Measurements from ENCODE around the gene GMDS.

The GMDS gene

GRCh38 chr6:1917626-1918371 lies 327.6 kb downstream of the GMDS start:
- Histone ChIP-seq H3K27me3 (replicated peaks in 2 of 5; ENCODE audit: control insufficient read depth in 4 of 5, insufficient read depth in 5 of 5, low read length in 4 of 5) (no peaks in the 10 kb centered on the region), H3K27ac (ENCODE audit: insufficient read depth in 1 of 2, low read depth in 1 of 2, low read length in 2 of 2, poor library complexity in 1 of 2, severe bottlenecking in 2 of 2) (no peak overlapping the region), H3K36me3 (ENCODE audit: control insufficient read depth in 4 of 4, insufficient read depth in 4 of 4, low read length in 3 of 4) (peaks cover 0 to 2% (median 0%) of the 10 kb centered on the region in 4 experiments), H3K4me3 (ENCODE audit: control insufficient read depth in 1 of 7, extremely low read depth in 1 of 7, insufficient read depth in 4 of 7, low read depth in 2 of 7, low read length in 6 of 7) (no peak overlapping the region), H3K9me3 (ENCODE audit: control extremely low read depth in 1 of 5, control insufficient read depth in 4 of 5, insufficient read depth in 2 of 5, low read depth in 1 of 5, low read length in 4 of 5) (no peaks in the 10 kb centered on the region), H3K4me1 (ENCODE audit: control extremely low read depth in 1 of 4, control insufficient read depth in 4 of 4, insufficient read depth in 4 of 4, low read length in 3 of 4) (peaks cover 0 to 20% (median 19%) of the 10 kb centered on the region in 4 experiments)
- 88% methylated on average over 5 of the region's 9 CpGs for WGBS (ENCODE audit: insufficient coverage)
- POLR2A ChIA-PET = no interaction called here
- CTCF ChIA-PET = interaction anchor here (1.0 to 1.2 kb wide), 2 partner anchors 24 to 34 kb away, joined by 3 to 4 read pairs; no protein-coding TSS in a partner anchor
- peak in 2 of 3 donors; percentile 42 to 64 for DNase-seq

DNA sequence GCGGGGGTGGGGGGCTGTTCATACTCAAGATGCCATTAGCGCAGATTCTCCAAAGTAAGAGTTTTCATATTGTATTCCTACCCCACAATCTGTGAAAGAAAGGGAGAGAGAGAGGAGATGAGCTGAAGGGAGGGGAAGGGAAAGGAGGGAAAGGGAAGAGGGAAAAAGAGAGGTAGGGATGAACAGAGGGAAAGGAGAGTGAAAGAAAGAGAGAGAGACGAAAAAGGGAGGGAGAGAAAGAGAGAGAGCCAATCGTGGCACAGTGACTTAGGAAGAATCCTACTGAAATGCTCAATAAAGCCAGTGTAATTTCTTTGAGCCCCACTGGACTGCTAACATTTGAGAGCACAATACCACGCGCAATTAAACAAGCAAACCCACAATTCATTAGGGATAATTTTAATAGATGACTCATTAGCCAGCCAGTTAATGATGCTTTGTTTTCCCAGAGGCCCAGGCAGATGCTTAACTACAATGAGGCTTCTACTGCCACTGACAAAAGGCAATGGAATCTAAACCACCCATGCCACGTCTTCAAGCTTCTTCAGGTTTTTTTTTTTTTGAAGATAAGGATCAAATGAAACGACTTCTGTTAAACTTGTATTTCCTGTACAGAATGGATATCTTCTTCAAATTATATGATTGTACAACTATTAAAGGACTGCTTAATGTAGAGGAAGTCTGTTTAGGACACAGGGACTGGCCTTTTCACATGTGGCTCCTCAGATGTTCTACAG lies 328.9 kb downstream of the GMDS start:
- POLR2A ChIA-PET = no interaction called here
- peak in 2 of 3 donors; percentile 25 to 53 for DNase-seq
- peaks cover 3 to 22% (median 20%) of the 10 kb centered on the region in 4 experiments for H3K4me1 ChIP-seq (ENCODE audit: control extremely low read depth in 1 of 4, control insufficient read depth in 4 of 4, insufficient read depth in 4 of 4, low read length in 3 of 4)
- no peak overlapping the region for H3K27ac ChIP-seq (ENCODE audit: insufficient read depth in 1 of 2, low read depth in 1 of 2, low read length in 2 of 2, poor library complexity in 1 of 2, severe bottlenecking in 2 of 2)
- no peaks in the 10 kb centered on the region for H3K9me3 ChIP-seq (ENCODE audit: control extremely low read depth in 1 of 5, control insufficient read depth in 4 of 5, insufficient read depth in 2 of 5, low read depth in 1 of 5, low read length in 4 of 5)
- CTCF ChIA-PET = no interaction called here
- H3K36me3 ChIP-seq (ENCODE audit: control insufficient read depth in 4 of 4, insufficient read depth in 4 of 4, low read length in 3 of 4) = peaks cover 0 to 2% (median 0%) of the 10 kb centered on the region in 4 experiments
- H3K27me3 ChIP-seq (replicated peaks in 2 of 5; ENCODE audit: control insufficient read depth in 4 of 5, insufficient read depth in 5 of 5, low read length in 4 of 5) = no peaks in the 10 kb centered on the region
- 100% methylated on average over 2 of the region's 8 CpGs for WGBS (ENCODE audit: insufficient coverage)
- no peak overlapping the region for H3K4me3 ChIP-seq (ENCODE audit: control insufficient read depth in 1 of 7, extremely low read depth in 1 of 7, insufficient read depth in 4 of 7, low read depth in 2 of 7, low read length in 6 of 7)

DNA sequence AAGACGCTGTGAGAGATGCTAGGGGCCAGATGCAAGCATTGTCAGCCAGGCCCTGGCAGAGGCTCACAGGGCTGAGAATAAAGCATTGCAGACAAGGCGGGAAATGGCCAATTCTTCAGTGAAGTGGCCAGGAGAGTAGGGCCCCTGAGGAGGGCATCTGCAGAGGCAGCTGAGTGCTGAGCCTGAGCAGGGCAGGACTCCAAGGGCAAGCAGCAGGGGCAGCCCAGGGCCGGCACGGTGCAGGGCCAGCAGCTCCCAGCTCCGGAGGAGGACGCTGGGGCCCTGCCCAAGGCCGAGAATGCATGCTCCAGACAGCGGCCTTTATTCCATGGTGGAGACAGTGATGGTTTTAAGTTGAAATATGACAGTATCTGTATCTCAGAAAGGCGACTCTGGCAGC lies 330.2 kb downstream of the GMDS start:
- H3K9me3 ChIP-seq (ENCODE audit: control extremely low read depth in 1 of 5, control insufficient read depth in 4 of 5, insufficient read depth in 2 of 5, low read depth in 1 of 5, low read length in 4 of 5) = no peaks in the 10 kb centered on the region
- ChIA-PET POLR2A (no interaction called here), CTCF (no interaction called here)
- peaks cover 3 to 27% (median 24%) of the 10 kb centered on the region in 4 experiments for H3K4me1 ChIP-seq (ENCODE audit: control extremely low read depth in 1 of 4, control insufficient read depth in 4 of 4, insufficient read depth in 4 of 4, low read length in 3 of 4)
- 100% methylated on average over 8 of the region's 9 CpGs for WGBS (ENCODE audit: insufficient coverage)
- H3K27ac ChIP-seq (ENCODE audit: insufficient read depth in 1 of 2, low read depth in 1 of 2, low read length in 2 of 2, poor library complexity in 1 of 2, severe bottlenecking in 2 of 2) = no peak overlapping the region
- H3K4me3 ChIP-seq (ENCODE audit: control insufficient read depth in 1 of 7, extremely low read depth in 1 of 7, insufficient read depth in 4 of 7, low read depth in 2 of 7, low read length in 6 of 7) = no peak overlapping the region
- peaks cover 0 to 2% (median 0%) of the 10 kb centered on the region in 4 experiments for H3K36me3 ChIP-seq (ENCODE audit: control insufficient read depth in 4 of 4, insufficient read depth in 4 of 4, low read length in 3 of 4)
- DNase-seq = no peak
- no peaks in the 10 kb centered on the region for H3K27me3 ChIP-seq (replicated peaks in 2 of 5; ENCODE audit: control insufficient read depth in 4 of 5, insufficient read depth in 5 of 5, low read length in 4 of 5)

GRCh38 chr6:1913577-1913976 lies 331.8 kb downstream of the GMDS start:
- peak; percentile 46 to 90 (median 87) for DNase-seq
- Histone ChIP-seq H3K36me3 (ENCODE audit: control insufficient read depth in 4 of 4, insufficient read depth in 4 of 4, low read length in 3 of 4) (peaks cover 0 to 5% (median 3%) of the 10 kb centered on the region in 4 experiments), H3K9me3 (ENCODE audit: control extremely low read depth in 1 of 5, control insufficient read depth in 4 of 5, insufficient read depth in 2 of 5, low read depth in 1 of 5, low read length in 4 of 5) (no peaks in the 10 kb centered on the region), H3K27me3 (replicated peaks in 2 of 5; ENCODE audit: control insufficient read depth in 4 of 5, insufficient read depth in 5 of 5, low read length in 4 of 5) (no peaks in the 10 kb centered on the region), H3K4me1 (ENCODE audit: control extremely low read depth in 1 of 4, control insufficient read depth in 4 of 4, insufficient read depth in 4 of 4, low read length in 3 of 4) (peaks cover 3 to 27% (median 24%) of the 10 kb centered on the region in 4 experiments), H3K27ac (ENCODE audit: insufficient read depth in 1 of 2, low read depth in 1 of 2, low read length in 2 of 2, poor library complexity in 1 of 2, severe bottlenecking in 2 of 2) (no peak overlapping the region), H3K4me3 (ENCODE audit: control insufficient read depth in 1 of 7, extremely low read depth in 1 of 7, insufficient read depth in 4 of 7, low read depth in 2 of 7, low read length in 6 of 7) (peak overlapping the region in 1 of 7 experiments; percentile 42)
- no CpG with 5 or more reads among the region's 3 CpGs for WGBS (ENCODE audit: insufficient coverage)
- POLR2A ChIA-PET = no interaction called here
- CTCF ChIA-PET = no interaction called here

DNA sequence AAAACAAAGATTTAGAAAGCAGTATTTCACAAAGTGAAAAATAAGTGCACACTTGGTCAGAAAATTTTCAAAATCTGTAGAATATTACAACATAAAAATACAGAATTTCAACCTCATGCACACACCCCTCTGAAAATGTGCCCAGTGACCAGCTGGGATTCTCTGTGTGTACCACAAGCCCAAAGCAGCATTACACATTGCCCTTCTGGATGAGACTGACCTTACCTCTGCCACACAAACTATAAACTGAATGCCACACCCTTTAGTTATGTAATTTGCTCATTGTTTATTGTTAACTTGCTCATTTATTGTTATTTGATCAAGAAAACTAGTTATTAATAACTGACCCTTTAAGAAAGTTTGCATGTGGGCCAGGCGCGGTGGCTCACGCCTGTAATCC lies 332.7 kb downstream of the GMDS start:
- no CpG with 5 or more reads among the region's 3 CpGs for WGBS (ENCODE audit: insufficient coverage)
- Histone ChIP-seq H3K27me3 (replicated peaks in 2 of 5; ENCODE audit: control insufficient read depth in 4 of 5, insufficient read depth in 5 of 5, low read length in 4 of 5) (no peaks in the 10 kb centered on the region), H3K36me3 (ENCODE audit: control insufficient read depth in 4 of 4, insufficient read depth in 4 of 4, low read length in 3 of 4) (peaks cover 0 to 5% (median 3%) of the 10 kb centered on the region in 4 experiments), H3K4me1 (ENCODE audit: control extremely low read depth in 1 of 4, control insufficient read depth in 4 of 4, insufficient read depth in 4 of 4, low read length in 3 of 4) (peaks cover 3 to 27% (median 24%) of the 10 kb centered on the region in 4 experiments), H3K9me3 (ENCODE audit: control extremely low read depth in 1 of 5, control insufficient read depth in 4 of 5, insufficient read depth in 2 of 5, low read depth in 1 of 5, low read length in 4 of 5) (no peaks in the 10 kb centered on the region), H3K4me3 (ENCODE audit: control insufficient read depth in 1 of 7, extremely low read depth in 1 of 7, insufficient read depth in 4 of 7, low read depth in 2 of 7, low read length in 6 of 7) (no peak overlapping the region), H3K27ac (ENCODE audit: insufficient read depth in 1 of 2, low read depth in 1 of 2, low read length in 2 of 2, poor library complexity in 1 of 2, severe bottlenecking in 2 of 2) (no peak overlapping the region)
- POLR2A ChIA-PET = no interaction called here
- DNase-seq = no peak
- CTCF ChIA-PET = interaction anchor here (0.7 kb wide), 1 partner anchor 12 kb away, joined by 3 read pairs; no protein-coding TSS in a partner anchor

DNA sequence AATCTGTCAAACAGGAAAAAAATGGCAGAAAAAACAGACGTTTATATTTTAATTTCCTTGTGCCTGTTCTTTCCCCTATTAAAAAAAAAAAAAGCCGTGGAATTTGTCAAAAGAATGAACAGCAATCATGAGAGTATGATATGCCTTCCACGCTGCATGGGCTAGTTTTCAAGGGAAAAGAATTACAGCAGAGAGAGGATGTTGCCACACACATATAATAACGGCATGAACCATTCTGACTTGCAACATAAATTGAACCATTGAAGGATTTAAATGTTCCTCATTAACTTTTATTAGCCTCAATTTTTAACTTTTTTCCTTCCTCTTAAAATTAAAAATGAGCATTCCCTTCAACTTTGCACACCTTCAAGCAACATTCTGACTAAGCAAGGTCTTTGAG lies 333.9 kb downstream of the GMDS start:
- 50% methylated on average over 3 of the region's 4 CpGs for WGBS (ENCODE audit: insufficient coverage)
- DNase-seq = no peak
- POLR2A ChIA-PET = no interaction called here
- Histone ChIP-seq H3K9me3 (ENCODE audit: control extremely low read depth in 1 of 5, control insufficient read depth in 4 of 5, insufficient read depth in 2 of 5, low read depth in 1 of 5, low read length in 4 of 5) (no peaks in the 10 kb centered on the region), H3K36me3 (ENCODE audit: control insufficient read depth in 4 of 4, insufficient read depth in 4 of 4, low read length in 3 of 4) (peaks cover 0 to 5% (median 3%) of the 10 kb centered on the region in 4 experiments), H3K4me1 (ENCODE audit: control extremely low read depth in 1 of 4, control insufficient read depth in 4 of 4, insufficient read depth in 4 of 4, low read length in 3 of 4) (peaks cover 3 to 20% (median 17%) of the 10 kb centered on the region in 4 experiments), H3K27ac (ENCODE audit: insufficient read depth in 1 of 2, low read depth in 1 of 2, low read length in 2 of 2, poor library complexity in 1 of 2, severe bottlenecking in 2 of 2) (no peak overlapping the region), H3K27me3 (replicated peaks in 2 of 5; ENCODE audit: control insufficient read depth in 4 of 5, insufficient read depth in 5 of 5, low read length in 4 of 5) (no peaks in the 10 kb centered on the region), H3K4me3 (ENCODE audit: control insufficient read depth in 1 of 7, extremely low read depth in 1 of 7, insufficient read depth in 4 of 7, low read depth in 2 of 7, low read length in 6 of 7) (no peak overlapping the region)
- CTCF ChIA-PET = no interaction called here

Data from common myeloid progenitor, CD34-positive (primary cell).